ENCODE measurements around the gene ATP8A1. TPM values are rescaled to one million over a fixed set of nuclear protein-coding genes. Genes with fewer than 3 reads are reported as not detected.

Gene ATP8A1
- total RNA-seq, 1 donor from 2014 or later, result 2.4 TPM

- TF ChIP-seq, protein P1, sequence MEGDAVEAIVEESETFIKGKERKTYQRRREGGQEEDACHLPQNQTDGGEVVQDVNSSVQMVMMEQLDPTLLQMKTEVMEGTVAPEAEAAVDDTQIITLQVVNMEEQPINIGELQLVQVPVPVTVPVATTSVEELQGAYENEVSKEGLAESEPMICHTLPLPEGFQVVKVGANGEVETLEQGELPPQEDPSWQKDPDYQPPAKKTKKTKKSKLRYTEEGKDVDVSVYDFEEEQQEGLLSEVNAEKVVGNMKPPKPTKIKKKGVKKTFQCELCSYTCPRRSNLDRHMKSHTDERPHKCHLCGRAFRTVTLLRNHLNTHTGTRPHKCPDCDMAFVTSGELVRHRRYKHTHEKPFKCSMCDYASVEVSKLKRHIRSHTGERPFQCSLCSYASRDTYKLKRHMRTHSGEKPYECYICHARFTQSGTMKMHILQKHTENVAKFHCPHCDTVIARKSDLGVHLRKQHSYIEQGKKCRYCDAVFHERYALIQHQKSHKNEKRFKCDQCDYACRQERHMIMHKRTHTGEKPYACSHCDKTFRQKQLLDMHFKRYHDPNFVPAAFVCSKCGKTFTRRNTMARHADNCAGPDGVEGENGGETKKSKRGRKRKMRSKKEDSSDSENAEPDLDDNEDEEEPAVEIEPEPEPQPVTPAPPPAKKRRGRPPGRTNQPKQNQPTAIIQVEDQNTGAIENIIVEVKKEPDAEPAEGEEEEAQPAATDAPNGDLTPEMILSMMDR (IDR thresholded peaks at IDR 0.05), result no peak
- no peak overlapping the region for H3K27ac Mint-ChIP-seq (ENCODE audit: unreplicated experiment)
- no peaks in the 10 kb centered on the region for H3K27me3 Mint-ChIP-seq (ENCODE audit: unreplicated experiment)
- no peaks in the 10 kb centered on the region for H3K36me3 Mint-ChIP-seq (ENCODE audit: unreplicated experiment)
- no peak overlapping the region for H3K4me3 Mint-ChIP-seq (ENCODE audit: unreplicated experiment)
- no peak for DNase-seq (ENCODE audit: extremely low spot score, unreplicated experiment)
- no peaks in the 10 kb centered on the region for H3K9me3 Mint-ChIP-seq (ENCODE audit: unreplicated experiment)
- H3K4me1 Mint-ChIP-seq (ENCODE audit: unreplicated experiment), result peaks cover 19% of the 10 kb centered on the region
These were observed 141.6 kb downstream of the ATP8A1 start for GRCh38 chr4:42515156-42515884.

GRCh38 chr4:42513748-42514492, 143.0 kb downstream of the ATP8A1 start:
- no peaks in the 10 kb centered on the region for H3K27me3 Mint-ChIP-seq (ENCODE audit: unreplicated experiment)
- H3K4me3 Mint-ChIP-seq (ENCODE audit: unreplicated experiment), result no peak overlapping the region
- no peaks in the 10 kb centered on the region for H3K9me3 Mint-ChIP-seq (ENCODE audit: unreplicated experiment)
- H3K36me3 Mint-ChIP-seq (ENCODE audit: unreplicated experiment), result no peaks in the 10 kb centered on the region
- peaks cover 25% of the 10 kb centered on the region for H3K4me1 Mint-ChIP-seq (ENCODE audit: unreplicated experiment)
- H3K27ac Mint-ChIP-seq (ENCODE audit: unreplicated experiment), result no peak overlapping the region
- TF ChIP-seq, protein P1 (IDR thresholded peaks at IDR 0.05), result no peak
- no peak for DNase-seq (ENCODE audit: extremely low spot score, unreplicated experiment)

DNA sequence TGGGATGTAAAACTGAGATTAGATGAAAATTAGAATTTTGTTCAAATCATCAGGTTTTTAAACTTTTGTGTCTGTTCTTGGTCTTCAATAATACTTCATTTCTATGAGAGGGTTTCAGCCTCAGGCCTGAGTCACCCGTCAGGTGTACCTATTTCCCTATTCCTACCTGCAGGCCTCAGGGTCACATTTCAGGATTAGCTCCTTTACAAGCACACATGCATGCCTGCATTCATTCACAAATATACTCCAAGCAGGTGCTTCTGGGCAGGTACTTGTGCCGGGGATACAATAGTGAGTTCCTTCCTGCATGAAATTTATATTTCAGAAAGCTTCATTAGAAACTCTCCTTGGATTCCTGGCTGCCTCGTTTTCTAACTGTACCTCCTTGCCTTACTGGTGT, 144.7 kb downstream of the ATP8A1 start:
- Mint-ChIP-seq H3K4me1 (ENCODE audit: unreplicated experiment) (peaks cover 25% of the 10 kb centered on the region), H3K9me3 (ENCODE audit: unreplicated experiment) (no peaks in the 10 kb centered on the region), H3K36me3 (ENCODE audit: unreplicated experiment) (no peaks in the 10 kb centered on the region), H3K4me3 (ENCODE audit: unreplicated experiment) (no peak overlapping the region), H3K27me3 (ENCODE audit: unreplicated experiment) (no peaks in the 10 kb centered on the region), H3K27ac (ENCODE audit: unreplicated experiment) (no peak overlapping the region)
- DNase-seq (ENCODE audit: extremely low spot score, unreplicated experiment), result no peak
- TF ChIP-seq, protein P1 (IDR thresholded peaks at IDR 0.05), result no peak

DNA sequence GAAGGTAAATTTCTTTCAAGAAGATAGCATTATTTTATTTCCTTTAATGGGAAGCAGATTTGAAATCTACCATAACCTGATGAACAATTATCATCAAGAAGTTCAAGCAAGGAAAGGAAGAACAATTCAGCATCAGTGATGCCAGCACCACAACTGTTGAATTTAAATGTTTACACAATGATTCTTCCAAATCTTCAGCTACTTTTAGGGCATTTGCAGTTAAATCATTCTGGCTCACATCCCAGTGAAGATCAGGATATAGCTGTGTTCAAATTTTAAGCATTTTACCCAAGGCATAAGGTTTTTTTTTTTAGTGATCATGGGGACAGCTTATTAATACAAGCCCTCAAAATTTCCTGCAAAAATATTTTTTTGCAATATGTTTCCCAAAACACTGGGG, 146.7 kb downstream of the ATP8A1 start:
- Mint-ChIP-seq H3K4me1 (ENCODE audit: unreplicated experiment) (peaks cover 19% of the 10 kb centered on the region), H3K36me3 (ENCODE audit: unreplicated experiment) (no peaks in the 10 kb centered on the region), H3K4me3 (ENCODE audit: unreplicated experiment) (no peak overlapping the region), H3K9me3 (ENCODE audit: unreplicated experiment) (no peaks in the 10 kb centered on the region), H3K27me3 (ENCODE audit: unreplicated experiment) (no peaks in the 10 kb centered on the region), H3K27ac (ENCODE audit: unreplicated experiment) (no peak overlapping the region)
- DNase-seq (ENCODE audit: extremely low spot score, unreplicated experiment), result no peak
- TF ChIP-seq, protein P1 (IDR thresholded peaks at IDR 0.05), result no peak

Measured in osteocyte (in vitro differentiated cells).